ENCODE measurements around the gene APBB2. TPM values are rescaled to one million over a fixed set of nuclear protein-coding genes. Genes with fewer than 3 reads are reported as not detected.

APBB2 gene
- total RNA-seq, 2 donors from 2014 or later, result 56.1 to 64.8 TPM

- Histone ChIP-seq H3K9ac (ENCODE audit: extremely low read depth, low read length, poor library complexity, severe bottlenecking) (no peak overlapping the region), H3K27ac (ENCODE audit: low read depth, low read length) (no peak overlapping the region), H3K27me3 (ENCODE audit: control insufficient read depth, insufficient read depth, low read length, poor library complexity, severe bottlenecking) (no peaks in the 10 kb centered on the region), H3K4me3 (ENCODE audit: low read length) (no peak overlapping the region), H3K9me3 (ENCODE audit: control insufficient read depth, low read length) (no peaks in the 10 kb centered on the region), H3K36me3 (ENCODE audit: control insufficient read depth, insufficient read depth, low read length) (no peaks in the 10 kb centered on the region), H3K4me1 (ENCODE audit: control insufficient read depth, insufficient read depth, low read length) (no peaks in the 10 kb centered on the region)
- DNase-seq, result no peak
- no peak for TF ChIP-seq CTCF (conservative IDR thresholded peaks at IDR 0.05)
- Mint-ChIP-seq H3K9me3 (no peaks in the 10 kb centered on the region), H3K4me3 (no peak overlapping the region), H3K4me1 (no peaks in the 10 kb centered on the region), H3K27ac (no peak overlapping the region), H3K27me3 (ENCODE audit: insufficient read depth) (no peaks in the 10 kb centered on the region), H3K36me3 (ENCODE audit: low read depth) (peaks cover 9% of the 10 kb centered on the region)
- 88 to 97% methylated on average over 3 to 4 of the region's 4 CpGs for WGBS, 2 experiments (ENCODE audit: insufficient coverage in 1 of 2, insufficient read length in 1 of 2)
Measured at GRCh38 chr4:40984051-40984450, 230.3 kb downstream of the APBB2 start.

- H3K4me1 Mint-ChIP-seq, result no peaks in the 10 kb centered on the region
- H3K27ac ChIP-seq (ENCODE audit: low read depth, low read length), result no peak overlapping the region
Measured at GRCh38 chr4:40980318-40980883, 233.9 kb downstream of the APBB2 start.

GRCh38 chr4:40978548-40978947, 235.8 kb downstream of the APBB2 start:
- Mint-ChIP-seq H3K36me3 (ENCODE audit: low read depth) (peaks cover 7% of the 10 kb centered on the region), H3K27me3 (ENCODE audit: insufficient read depth) (no peaks in the 10 kb centered on the region), H3K4me3 (no peak overlapping the region), H3K4me1 (no peaks in the 10 kb centered on the region), H3K27ac (no peak overlapping the region), H3K9me3 (no peaks in the 10 kb centered on the region)
- Histone ChIP-seq H3K9me3 (ENCODE audit: control insufficient read depth, low read length) (no peaks in the 10 kb centered on the region), H3K9ac (ENCODE audit: extremely low read depth, low read length, poor library complexity, severe bottlenecking) (no peak overlapping the region), H3K4me3 (ENCODE audit: low read length) (no peak overlapping the region), H3K4me1 (ENCODE audit: control insufficient read depth, insufficient read depth, low read length) (no peaks in the 10 kb centered on the region), H3K27ac (ENCODE audit: low read depth, low read length) (no peak overlapping the region), H3K36me3 (ENCODE audit: control insufficient read depth, insufficient read depth, low read length) (no peaks in the 10 kb centered on the region), H3K27me3 (ENCODE audit: control insufficient read depth, insufficient read depth, low read length, poor library complexity, severe bottlenecking) (no peaks in the 10 kb centered on the region)
- TF ChIP-seq CTCF (conservative IDR thresholded peaks at IDR 0.05), result no peak
- 94 to 100% methylated on average over 3 to 5 of the region's 5 CpGs for WGBS, 2 experiments (ENCODE audit: insufficient coverage in 1 of 2, insufficient read length in 1 of 2)
- DNase-seq, result no peak

More at GRCh38 chr4:40980318-40980883, 233.9 kb downstream of the APBB2 start:
- no peaks in the 10 kb centered on the region for H3K36me3 ChIP-seq (ENCODE audit: control insufficient read depth, insufficient read depth, low read length)
- no peaks in the 10 kb centered on the region for H3K4me1 ChIP-seq (ENCODE audit: control insufficient read depth, insufficient read depth, low read length)
- DNase-seq, result peak; percentile 79
- Mint-ChIP-seq H3K9me3 (no peaks in the 10 kb centered on the region), H3K36me3 (ENCODE audit: low read depth) (peaks cover 7% of the 10 kb centered on the region), H3K4me3 (no peak overlapping the region), H3K27ac (no peak overlapping the region), H3K27me3 (ENCODE audit: insufficient read depth) (no peaks in the 10 kb centered on the region)
- no peaks in the 10 kb centered on the region for H3K9me3 ChIP-seq (ENCODE audit: control insufficient read depth, low read length)
- WGBS, 2 experiments (ENCODE audit: insufficient coverage in 1 of 2, insufficient read length in 1 of 2), result 0 to 22% methylated on average over 1 of the region's 1 CpG
- H3K4me3 ChIP-seq (ENCODE audit: low read length), result no peak overlapping the region
- no peaks in the 10 kb centered on the region for H3K27me3 ChIP-seq (ENCODE audit: control insufficient read depth, insufficient read depth, low read length, poor library complexity, severe bottlenecking)
- H3K9ac ChIP-seq (ENCODE audit: extremely low read depth, low read length, poor library complexity, severe bottlenecking), result no peak overlapping the region
- peak; percentile 69 for TF ChIP-seq CTCF (conservative IDR thresholded peaks at IDR 0.05)

Data from endodermal cell (in vitro differentiated cells).